ENCODE data around the gene ADAMTSL1.

DNA sequence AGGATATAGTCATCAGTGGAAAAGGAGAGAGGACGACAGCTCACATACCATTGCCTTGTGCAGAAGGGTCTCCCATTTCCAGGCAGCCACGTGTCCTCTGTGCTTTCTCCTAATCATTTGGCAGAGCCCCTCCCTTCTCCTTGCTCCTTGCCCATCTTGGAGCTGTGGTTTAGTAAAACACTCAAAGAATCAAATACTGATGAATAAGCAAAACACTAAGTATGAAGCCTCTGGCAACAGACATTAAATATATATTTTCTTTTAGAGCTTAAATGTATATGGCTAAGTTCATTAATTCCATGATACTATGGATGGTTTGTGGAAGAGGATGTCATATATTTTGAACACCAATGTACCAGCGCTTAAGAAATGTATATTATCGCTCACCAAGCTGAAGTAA lies 280.6 kb downstream of the ADAMTSL1 start:
- TF ChIP-seq CTCF (IDR thresholded peaks at IDR 0.05) (no peak), POLR2A (IDR thresholded peaks at IDR 0.05) (no peak), POLR2AphosphoS5 (IDR thresholded peaks at IDR 0.05) (no peak)
